Small intestine (tissue), 7 donors: ENCODE data around the gene NDUFV2. TPM values are rescaled to one million over a fixed set of nuclear protein-coding genes. Genes with fewer than 3 reads are reported as not detected.
A peak's percentile ranks its signal among the peaks of the same experiment; 100 is the strongest.
"Not testable (repeated sequence)": the region's sequence is repeated elsewhere in the genome, so short reads cannot be mapped to it uniquely, and the experiment has no call there.

Source experiments
- DNase-seq, 2 donors: peaks; one replicate each; pipeline versions ENCODE4 v3.0.0 to v3.0.0-alpha.2; 2013
- FAIRE-seq: peaks from 2 replicates; lab custom pipeline; 2012; peaks lifted over from hg19 to GRCh38; lab: Jason Lieb, UNC
- H3K27ac ChIP-seq, 3 donors: one replicate each; pipeline ENCODE4 v1.5.1; 2013; ENCODE audit warnings: low read length in 2 of 3, mild to moderate bottlenecking in 2 of 3, control low read depth in 1 of 3, inconsistent platforms in 1 of 3, low read depth in 1 of 3, moderate library complexity in 1 of 3
- H3K27me3 ChIP-seq, 3 donors: one replicate each; pipeline ENCODE4 v1.6.1; 2013; ENCODE audit warnings: low read length in 3 of 3, inconsistent platforms in 1 of 3; ENCODE audit not compliant: control insufficient read depth in 3 of 3, insufficient read depth in 3 of 3
- H3K36me3 ChIP-seq, 3 donors: one replicate each; pipeline ENCODE4 v1.6.1; 2013; ENCODE audit warnings: low read length in 3 of 3, inconsistent platforms in 1 of 3, low read depth in 1 of 3, mild to moderate bottlenecking in 1 of 3, moderate library complexity in 1 of 3; ENCODE audit not compliant: control insufficient read depth in 3 of 3, insufficient read depth in 2 of 3
- H3K4me1 ChIP-seq, 3 donors: one replicate each; pipeline ENCODE4 v1.6.1; 2013; ENCODE audit warnings: low read length in 2 of 3, inconsistent platforms in 1 of 3, low read depth in 1 of 3, mild to moderate bottlenecking in 1 of 3, moderate library complexity in 1 of 3; ENCODE audit not compliant: control insufficient read depth in 3 of 3, insufficient read depth in 2 of 3
- H3K4me3 ChIP-seq, 3 donors: one replicate each; pipeline ENCODE4 v1.5.1; 2013; ENCODE audit warnings: low read length in 3 of 3, control low read depth in 1 of 3, inconsistent platforms in 1 of 3, low read depth in 1 of 3, mild to moderate bottlenecking in 1 of 3, moderate library complexity in 1 of 3
- H3K9me3 ChIP-seq, 2 donors: one replicate each; pipeline ENCODE4 v1.6.1; 2013; ENCODE audit warnings: low read depth in 1 of 2, low read length in 1 of 2; ENCODE audit not compliant: control insufficient read depth in 2 of 2, insufficient read depth in 1 of 2
- whole genome bisulfite sequencing, 3 donors: extraction: QIAGEN DNeasy Blood & Tissue Kit; methylation state at CpG; one replicate each; pipeline ENCODE4 v1.1.7; 2013; 5-methylcytosine and 5-hydroxymethylcytosine counted together
- polyA plus RNA-seq, 4 donors: library from polyadenylated mRNA; stranded (reverse) in 3 of 4; unstranded in 1 of 4; fragments of 200-250 nt in 3 of 4; fragments of 120-200 nt in 1 of 4; gene quantifications; one replicate each; pipeline versions ENCODE4 v1.2.1 to v1.2.3, GENCODE V29; 2013
- donor health status: healthy with polysubstance abuse.
- donor health status: control.
- donor health status: control.
- donor health status: Bipolar disorder and iron deficiency.
- donor health status: healthy.

NDUFV2 gene
- polyA plus RNA-seq, 4 donors = 125 to 300 (median 208) TPM

DNA sequence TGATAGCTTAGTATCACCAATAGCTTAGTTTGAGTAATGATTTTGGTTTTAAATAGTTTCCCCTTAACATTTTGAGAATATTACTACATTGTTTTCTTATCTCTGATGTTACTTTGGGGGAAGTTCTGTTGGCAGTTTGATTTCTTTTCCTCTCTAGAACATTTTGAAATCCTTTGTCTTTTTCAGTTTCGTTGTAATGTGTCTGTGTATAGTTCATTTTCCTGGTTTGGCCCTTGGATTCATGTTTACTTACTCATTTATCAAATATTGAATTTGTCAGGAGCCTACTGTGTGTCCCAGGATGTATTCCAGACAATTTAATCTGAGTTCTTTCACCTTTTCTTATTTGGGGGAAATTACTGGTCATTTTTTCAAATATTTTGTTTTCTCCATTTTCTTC is 50.8 kb downstream of the NDUFV2 start:
- WGBS, 3 donors = 60 to 76% (median 72%) methylated on average over 1 of the region's 1 CpG
- FAIRE-seq (peak; percentile 39), DNase-seq (no peak)
- Histone ChIP-seq H3K4me1 (peaks cover 0 to 3% (median 0%) of the 10 kb centered on the region in 3 donors), H3K9me3 (no peaks in the 10 kb centered on the region), H3K27ac (no peak overlapping the region), H3K36me3 (peaks cover 0 to 2% (median 0%) of the 10 kb centered on the region in 3 donors), H3K4me3 (no peak overlapping the region), H3K27me3 (no peaks in the 10 kb centered on the region)

- Histone ChIP-seq H3K27ac (no peak overlapping the region), H3K4me1 (peaks cover 0 to 7% (median 0%) of the 10 kb centered on the region in 3 donors), H3K36me3 (peaks cover 0 to 5% (median 0%) of the 10 kb centered on the region in 3 donors), H3K9me3 (no peaks in the 10 kb centered on the region), H3K27me3 (no peaks in the 10 kb centered on the region), H3K4me3 (no peak overlapping the region)
- WGBS, 3 donors = 91 to 93% (median 93%) methylated on average over 4 of the region's 4 CpGs
- FAIRE-seq (no peak), DNase-seq (no peak)
These were observed 54.2 kb downstream of the NDUFV2 start for GRCh38 chr18:9156604-9157249.

- DNase-seq (no peak), FAIRE-seq (no peak)
- Histone ChIP-seq H3K9me3 (no peaks in the 10 kb centered on the region), H3K36me3 (peaks cover 0 to 5% (median 0%) of the 10 kb centered on the region in 3 donors), H3K27ac (no peak overlapping the region), H3K4me3 (no peak overlapping the region), H3K4me1 (peaks cover 0 to 4% (median 0%) of the 10 kb centered on the region in 3 donors), H3K27me3 (no peaks in the 10 kb centered on the region)
- 35 to 40% (median 39%) methylated on average over 2 of the region's 2 CpGs for WGBS, 3 donors
These were observed 55.3 kb downstream of the NDUFV2 start for GRCh38 chr18:9157806-9158205.

- Histone ChIP-seq H3K9me3 (peaks cover 0 to 4% of the 10 kb centered on the region in 2 donors), H3K27me3 (no peaks in the 10 kb centered on the region), H3K4me3 (no peak overlapping the region), H3K36me3 (peaks cover 0 to 5% (median 0%) of the 10 kb centered on the region in 3 donors), H3K27ac (no peak overlapping the region), H3K4me1 (peaks cover 0 to 4% (median 0%) of the 10 kb centered on the region in 3 donors)
- FAIRE-seq (no peak), DNase-seq (no peak)
- 91 to 94% (median 91%) methylated on average over 4 of the region's 4 CpGs for WGBS, 3 donors
These were observed 57.5 kb downstream of the NDUFV2 start for GRCh38 chr18:9160014-9160413.

GRCh38 chr18:9162663-9163062 is 60.2 kb downstream of the NDUFV2 start:
- not testable (repeated sequence) for H3K9me3 ChIP-seq, DNase-seq, H3K4me1 ChIP-seq, FAIRE-seq, H3K4me3 ChIP-seq, H3K36me3 ChIP-seq, H3K27ac ChIP-seq, H3K27me3 ChIP-seq
- 95 to 100% (median 95%) methylated on average over 4 of the region's 4 CpGs for WGBS, 3 donors

DNA sequence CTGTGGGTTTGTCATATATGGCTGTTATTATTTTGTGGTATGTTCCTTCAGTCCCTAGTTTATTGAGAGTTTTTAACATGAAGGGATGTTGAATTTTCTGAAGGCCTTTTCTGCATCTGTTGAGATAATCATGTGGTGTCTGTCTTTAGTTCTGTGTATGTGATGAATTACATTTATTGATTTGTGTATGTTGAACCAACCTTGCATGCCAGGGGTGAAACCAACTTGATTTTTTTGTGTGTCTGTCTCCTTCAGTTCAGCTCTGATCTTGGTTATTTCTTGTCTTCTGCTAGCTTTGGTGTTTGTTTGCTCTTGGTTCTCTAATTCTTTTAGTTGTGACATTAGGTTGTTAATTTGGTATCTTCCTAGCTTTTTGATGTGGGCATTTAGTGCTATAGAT is 61.6 kb downstream of the NDUFV2 start:
- H3K36me3 ChIP-seq, DNase-seq, H3K27ac ChIP-seq, H3K9me3 ChIP-seq, H3K4me3 ChIP-seq, H3K27me3 ChIP-seq, H3K4me1 ChIP-seq: not testable (repeated sequence)
- peak; percentile 33 for FAIRE-seq

DNA sequence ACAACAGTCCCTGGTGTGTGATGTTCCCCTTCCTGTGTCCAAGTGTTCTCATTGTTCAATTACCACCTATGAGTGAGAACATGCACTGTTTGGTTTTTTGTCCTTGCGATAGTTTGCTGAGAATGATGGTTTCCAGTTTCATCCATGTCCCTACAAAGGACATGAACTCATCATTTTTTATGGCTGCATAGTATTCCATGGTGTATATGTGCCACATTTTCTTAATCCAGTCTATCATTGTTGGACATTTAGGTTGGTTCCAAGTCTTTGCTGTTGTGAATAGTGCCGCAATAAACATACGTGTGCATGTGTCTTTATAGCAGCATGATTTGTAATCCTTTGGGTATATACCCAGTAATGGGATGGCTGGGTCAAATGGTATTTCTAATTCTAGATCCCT is 63.4 kb downstream of the NDUFV2 start:
- FAIRE-seq, H3K27me3 ChIP-seq, H3K27ac ChIP-seq, DNase-seq, H3K36me3 ChIP-seq, H3K4me1 ChIP-seq, H3K4me3 ChIP-seq, H3K9me3 ChIP-seq: not testable (repeated sequence)
- whole genome bisulfite sequencing, 3 donors = 97 to 100% (median 97%) methylated on average over 3 of the region's 3 CpGs

DNA sequence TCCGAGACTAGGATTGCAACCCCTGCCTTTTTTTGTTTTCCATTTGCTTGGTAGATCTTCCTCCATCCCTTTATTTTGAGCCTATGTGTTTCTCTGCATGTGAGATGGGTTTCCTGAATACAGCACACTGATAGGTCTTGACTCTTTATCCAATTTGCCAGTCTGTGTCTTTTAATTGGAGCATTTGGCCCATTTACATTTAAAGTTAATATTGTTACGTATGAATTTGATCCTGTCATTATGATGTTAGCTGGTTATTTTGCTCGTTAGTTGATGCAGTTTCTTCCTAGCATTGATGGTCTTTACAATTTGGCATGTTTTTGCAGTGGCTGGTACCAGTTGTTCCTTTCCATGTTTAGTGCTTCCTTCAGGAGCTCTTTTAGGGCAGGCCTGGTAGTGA is 67.0 kb downstream of the NDUFV2 start:
- H3K36me3 ChIP-seq, H3K4me1 ChIP-seq, DNase-seq, FAIRE-seq, H3K27me3 ChIP-seq, H3K9me3 ChIP-seq, H3K27ac ChIP-seq, H3K4me3 ChIP-seq: not testable (repeated sequence)
- WGBS, 3 donors = 86 to 89% (median 87%) methylated on average over 3 of the region's 3 CpGs

- not testable (repeated sequence) for H3K27ac ChIP-seq, H3K27me3 ChIP-seq, FAIRE-seq, H3K4me3 ChIP-seq, DNase-seq, H3K4me1 ChIP-seq, H3K9me3 ChIP-seq
- WGBS, 3 donors = 97 to 99% (median 98%) methylated on average over 2 to 3 of the region's 3 CpGs
- H3K36me3 ChIP-seq = peaks cover 0 to 12% (median 0%) of the 10 kb centered on the region in 3 donors
These were observed 69.4 kb downstream of the NDUFV2 start for GRCh38 chr18:9171919-9172318.
